ENCODE measurements around the gene SMARCC2. TPM values are rescaled to one million over a fixed set of nuclear protein-coding genes. Genes with fewer than 3 reads are reported as not detected.

Gene SMARCC2
- total RNA-seq, 1 experiment from 2014 or later = 38.4 TPM

- Histone ChIP-seq H2AFZ (ENCODE audit: low read length) (no peak overlapping the region), H3K36me3 (ENCODE audit: low read depth, low read length) (peaks cover 5% of the 10 kb centered on the region; the same call in 1 of the 2 replicates), H3K4me1 (ENCODE audit: insufficient read depth, low read length) (no peaks in the 10 kb centered on the region), H3K4me3 (ENCODE audit: low read length) (no peak overlapping the region), H3F3A (ENCODE audit: low read length, unreplicated experiment) (no peaks in the 10 kb centered on the region), H3K27ac (ENCODE audit: low read length) (no peak overlapping the region), H3K9me2 (replicated peaks; ENCODE audit: low read length) (no peaks in the 10 kb centered on the region), H3K9ac (ENCODE audit: low read length) (no peak overlapping the region), H3K9me3 (ENCODE audit: low read length) (no peaks in the 10 kb centered on the region), H3K4me2 (ENCODE audit: low read length) (no peak overlapping the region), H3K27me3 (ENCODE audit: low read length) (no peaks in the 10 kb centered on the region), H3K79me2 (ENCODE audit: low read length) (no peaks in the 10 kb centered on the region), H4K20me1 (ENCODE audit: low read length) (no peaks in the 10 kb centered on the region)
- TF ChIP-seq EZH2 (IDR thresholded peaks at IDR 0.05; ENCODE audit: low read length, unreplicated experiment) (no peak), EZH2phosphoT487 (IDR thresholded peaks at IDR 0.05; ENCODE audit: borderline replicate concordance, low read length) (no peak)
- TF ChIP-seq, protein P1, sequence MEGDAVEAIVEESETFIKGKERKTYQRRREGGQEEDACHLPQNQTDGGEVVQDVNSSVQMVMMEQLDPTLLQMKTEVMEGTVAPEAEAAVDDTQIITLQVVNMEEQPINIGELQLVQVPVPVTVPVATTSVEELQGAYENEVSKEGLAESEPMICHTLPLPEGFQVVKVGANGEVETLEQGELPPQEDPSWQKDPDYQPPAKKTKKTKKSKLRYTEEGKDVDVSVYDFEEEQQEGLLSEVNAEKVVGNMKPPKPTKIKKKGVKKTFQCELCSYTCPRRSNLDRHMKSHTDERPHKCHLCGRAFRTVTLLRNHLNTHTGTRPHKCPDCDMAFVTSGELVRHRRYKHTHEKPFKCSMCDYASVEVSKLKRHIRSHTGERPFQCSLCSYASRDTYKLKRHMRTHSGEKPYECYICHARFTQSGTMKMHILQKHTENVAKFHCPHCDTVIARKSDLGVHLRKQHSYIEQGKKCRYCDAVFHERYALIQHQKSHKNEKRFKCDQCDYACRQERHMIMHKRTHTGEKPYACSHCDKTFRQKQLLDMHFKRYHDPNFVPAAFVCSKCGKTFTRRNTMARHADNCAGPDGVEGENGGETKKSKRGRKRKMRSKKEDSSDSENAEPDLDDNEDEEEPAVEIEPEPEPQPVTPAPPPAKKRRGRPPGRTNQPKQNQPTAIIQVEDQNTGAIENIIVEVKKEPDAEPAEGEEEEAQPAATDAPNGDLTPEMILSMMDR (conservative IDR thresholded peaks at IDR 0.05; ENCODE audit: low read depth, low read length) = no peak
- no peak for DNase-seq
- intact Hi-C loops (cut with micrococcal nuclease) = no loop called here
- CTCF ChIA-PET = no interaction called here
- ATAC-seq = no peak
- no TSS peak for BruUV-seq (replicated peaks)
- POLR2A ChIA-PET (ENCODE audit: unreplicated experiment) = no interaction called here
Measured at GRCh38 chr12:56236985-56237384, 47.7 kb upstream of the SMARCC2 start.

GRCh38 chr12:56236091-56236490, 46.8 kb upstream of the SMARCC2 start:
- ChIA-PET CTCF (no interaction called here), POLR2A (ENCODE audit: unreplicated experiment) (interaction anchor here (0.6 kb wide), 1 partner anchor 80 kb away, joined by 3 read pairs; the partner anchor contains the start of gene CNPY2)
- Histone ChIP-seq H3K36me3 (ENCODE audit: low read depth, low read length) (no peaks in the 10 kb centered on the region), H3K79me2 (ENCODE audit: low read length) (no peaks in the 10 kb centered on the region), H3K9me3 (ENCODE audit: low read length) (no peaks in the 10 kb centered on the region), H3K4me3 (ENCODE audit: low read length) (no peak overlapping the region), H2AFZ (ENCODE audit: low read length) (no peak overlapping the region), H3F3A (ENCODE audit: low read length, unreplicated experiment) (no peaks in the 10 kb centered on the region), H4K20me1 (ENCODE audit: low read length) (no peaks in the 10 kb centered on the region), H3K9me2 (replicated peaks; ENCODE audit: low read length) (no peaks in the 10 kb centered on the region), H3K4me2 (ENCODE audit: low read length) (no peak overlapping the region), H3K9ac (ENCODE audit: low read length) (no peak overlapping the region), H3K27me3 (ENCODE audit: low read length) (no peaks in the 10 kb centered on the region), H3K4me1 (ENCODE audit: insufficient read depth, low read length) (no peaks in the 10 kb centered on the region), H3K27ac (ENCODE audit: low read length) (no peak overlapping the region)
- ATAC-seq = no peak
- intact Hi-C loops (cut with micrococcal nuclease) = no loop called here
- no TSS peak for BruUV-seq (replicated peaks)
- TF ChIP-seq EZH2 (IDR thresholded peaks at IDR 0.05; ENCODE audit: low read length, unreplicated experiment) = no peak
- TF ChIP-seq EZH2phosphoT487 (IDR thresholded peaks at IDR 0.05; ENCODE audit: borderline replicate concordance, low read length) = no peak
- TF ChIP-seq, protein P1 (conservative IDR thresholded peaks at IDR 0.05; ENCODE audit: low read depth, low read length) = no peak
- DNase-seq = no peak

DNA sequence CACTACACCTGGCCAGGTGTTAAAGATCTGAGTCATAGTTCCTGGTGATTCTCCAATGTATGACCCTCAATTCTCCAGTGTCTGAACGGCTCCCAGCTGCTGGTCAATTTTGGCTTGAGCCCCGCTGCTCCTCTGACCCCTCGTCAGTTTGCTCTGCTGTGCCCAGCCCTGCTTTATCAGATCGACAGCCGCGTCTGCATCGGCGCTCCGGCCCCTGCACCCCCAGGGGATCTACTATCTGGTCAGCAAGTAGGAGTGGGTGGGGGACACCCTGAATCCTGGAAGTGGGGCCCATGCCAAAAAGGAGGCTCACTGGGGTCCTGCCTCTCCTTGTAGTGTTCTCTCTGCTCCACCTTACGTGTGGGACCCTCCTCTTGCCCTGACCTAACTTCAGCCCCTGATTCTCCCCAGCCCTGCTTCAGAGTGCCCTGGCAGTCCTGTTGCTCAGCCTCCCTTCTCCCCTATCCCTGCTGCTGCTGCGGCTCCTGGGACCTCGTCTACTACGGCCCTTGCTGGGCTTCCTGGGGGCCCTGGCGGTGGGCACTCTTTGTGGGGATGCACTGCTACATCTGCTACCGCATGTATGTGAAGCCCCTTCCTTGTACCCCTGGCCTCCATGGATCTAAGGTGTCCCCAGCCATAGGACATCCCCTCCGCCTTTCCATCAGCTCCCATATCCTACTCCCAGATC, 45.6 kb upstream of the SMARCC2 start:
- no peaks in the 10 kb centered on the region for H3K9me3 ChIP-seq (ENCODE audit: low read length)
- H3K79me2 ChIP-seq (ENCODE audit: low read length) = no peaks in the 10 kb centered on the region
- H4K20me1 ChIP-seq (ENCODE audit: low read length) = no peaks in the 10 kb centered on the region
- no peaks in the 10 kb centered on the region for H3K36me3 ChIP-seq (ENCODE audit: low read depth, low read length)
- H3K9me2 ChIP-seq (replicated peaks; ENCODE audit: low read length) = no peaks in the 10 kb centered on the region
- ATAC-seq (no peak), DNase-seq (no peak)
- H3K27me3 ChIP-seq (ENCODE audit: low read length) = no peaks in the 10 kb centered on the region
- TF ChIP-seq, protein P1 (conservative IDR thresholded peaks at IDR 0.05; ENCODE audit: low read depth, low read length) = no peak
- TF ChIP-seq EZH2phosphoT487 (IDR thresholded peaks at IDR 0.05; ENCODE audit: borderline replicate concordance, low read length) (no peak), EZH2 (IDR thresholded peaks at IDR 0.05; ENCODE audit: low read length, unreplicated experiment) (no peak)
- ChIA-PET CTCF (no interaction called here), POLR2A (ENCODE audit: unreplicated experiment) (no interaction called here)
- intact Hi-C loops (cut with micrococcal nuclease) = no loop called here
- no peaks in the 10 kb centered on the region for H3K4me1 ChIP-seq (ENCODE audit: insufficient read depth, low read length)
- no peak overlapping the region for H3K27ac ChIP-seq (ENCODE audit: low read length)
- H3K9ac ChIP-seq (ENCODE audit: low read length) = no peak overlapping the region
- no peak overlapping the region for H2AFZ ChIP-seq (ENCODE audit: low read length)
- H3K4me3 ChIP-seq (ENCODE audit: low read length) = no peak overlapping the region
- no peaks in the 10 kb centered on the region for H3F3A ChIP-seq (ENCODE audit: low read length, unreplicated experiment)
- BruUV-seq (replicated peaks) = no TSS peak
- no peak overlapping the region for H3K4me2 ChIP-seq (ENCODE audit: low read length)
